Left lung (tissue), 10 donors: Measurements from ENCODE around the gene ANKS1A. TPM values are rescaled to one million over a fixed set of nuclear protein-coding genes. Genes with fewer than 3 reads are reported as not detected.

Experiments used
- ATAC-seq: fragments of 200-7000 bp; cut with Tn5 transposase; one replicate; pipeline ENCODE4 v1.9.1; 2020; ENCODE audit warnings: moderate library complexity
- DNase-seq, 4 donors: peaks; one replicate each; pipeline ENCODE4 v3.0.0-alpha.2; 2013 to 2020
- H3K27ac ChIP-seq, 2 donors: fragments of 200-600 bp; sonication (generic) in 1 of 2; one replicate each; pipeline versions ENCODE4 v1.5.0 to v1.8.0; 2020 to 2021
- H3K27me3 ChIP-seq, 2 donors: fragments of 200-600 bp; sonication (generic) in 1 of 2; one replicate each; pipeline versions ENCODE4 v1.5.0 to v1.8.0; 2020 to 2021
- H3K36me3 ChIP-seq, 2 donors: fragments of 200-600 bp; sonication (generic) in 1 of 2; one replicate each; pipeline versions ENCODE4 v1.5.0 to v1.8.0; 2020 to 2021
- H3K4me1 ChIP-seq, 2 donors: fragments of 200-600 bp; one replicate each; pipeline ENCODE4 v1.8.0; 2021
- H3K4me3 ChIP-seq, 2 donors: fragments of 200-600 bp; sonication (generic) in 1 of 2; one replicate each; pipeline versions ENCODE4 v1.5.0 to v1.8.0; 2020 to 2021; ENCODE audit warnings: mild to moderate bottlenecking in 1 of 2
- H3K9me3 ChIP-seq, 2 donors: fragments of 200-600 bp; sonication (generic) in 1 of 2; one replicate each; pipeline versions ENCODE4 v1.5.0 to v1.8.0; 2020 to 2021
- intact Hi-C, 2 donors: fragments of 100-400 bp; cut with DNase I; formaldehyde crosslinking; loops; one replicate each; pipeline versions ENCODE4 v1.11.2 to v1.14.2; 2022
- polyA plus RNA-seq, 6 donors: library from polyadenylated mRNA; unstranded; fragments of 120-200 nt; gene quantifications; one replicate each; pipeline ENCODE4 v1.2.1, GENCODE V29; 2013; ENCODE audit not compliant: insufficient read length in 6 of 6
- total RNA-seq, 2 donors: library from RNA; stranded (reverse); fragmentation: NEBNext Ultra II Directional; extraction: Animal tissue kit (Norgen Biotek cat#: 25700); gene quantifications; one replicate each; pipeline ENCODE4 v1.2.1, GENCODE V29; 2021
- TF ChIP-seq, protein P1 (sequence below), 2 donors: fragments of 200-600 bp; sonication (generic) in 1 of 2; IDR thresholded peaks; one replicate each; pipeline versions ENCODE4 v1.5.0 to v1.8.0; 2021; ENCODE audit warnings: antibody characterized with exemption in 2 of 2
- donor health status: DM: no; HTN: yes; CAD: no.
- donor health status: DM: no; HTN: no; CAD: no.

Gene ANKS1A
- total and polyA plus RNA-seq, 8 donors: 23.0 to 45.4 (median 26.4) TPM

DNA sequence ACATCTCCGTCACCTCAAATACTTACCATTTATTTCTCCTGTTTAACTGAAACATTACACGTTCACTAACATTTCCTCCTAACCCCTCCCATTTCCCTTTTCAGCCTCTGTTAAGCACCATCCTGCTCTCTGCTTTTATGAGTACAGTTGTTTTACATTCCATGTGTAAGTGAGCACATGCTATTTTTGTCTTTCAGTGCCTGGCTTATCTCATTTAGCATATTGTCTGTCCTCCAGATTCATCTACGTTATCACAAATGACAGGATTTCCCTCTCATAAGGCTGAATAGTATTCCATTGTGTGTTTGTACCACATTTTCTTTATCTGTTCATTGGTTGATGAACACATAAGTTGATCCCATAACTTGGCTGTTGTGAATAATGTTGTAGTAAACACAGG, 23.9 kb upstream of the ANKS1A start:
- Histone ChIP-seq H3K36me3 (peaks cover 0 to 72% of the 10 kb centered on the region in 2 donors), H3K9me3 (no peaks in the 10 kb centered on the region), H3K4me1 (no peaks in the 10 kb centered on the region), H3K27me3 (no peaks in the 10 kb centered on the region), H3K4me3 (no peak overlapping the region), H3K27ac (peak overlapping the region in 1 of 2 donors; percentile 42)
- intact Hi-C loops: no loop called here
- ATAC-seq (peak; percentile 33), DNase-seq (peak in 1 of 4 donors; percentile 16)
- TF ChIP-seq, protein P1, sequence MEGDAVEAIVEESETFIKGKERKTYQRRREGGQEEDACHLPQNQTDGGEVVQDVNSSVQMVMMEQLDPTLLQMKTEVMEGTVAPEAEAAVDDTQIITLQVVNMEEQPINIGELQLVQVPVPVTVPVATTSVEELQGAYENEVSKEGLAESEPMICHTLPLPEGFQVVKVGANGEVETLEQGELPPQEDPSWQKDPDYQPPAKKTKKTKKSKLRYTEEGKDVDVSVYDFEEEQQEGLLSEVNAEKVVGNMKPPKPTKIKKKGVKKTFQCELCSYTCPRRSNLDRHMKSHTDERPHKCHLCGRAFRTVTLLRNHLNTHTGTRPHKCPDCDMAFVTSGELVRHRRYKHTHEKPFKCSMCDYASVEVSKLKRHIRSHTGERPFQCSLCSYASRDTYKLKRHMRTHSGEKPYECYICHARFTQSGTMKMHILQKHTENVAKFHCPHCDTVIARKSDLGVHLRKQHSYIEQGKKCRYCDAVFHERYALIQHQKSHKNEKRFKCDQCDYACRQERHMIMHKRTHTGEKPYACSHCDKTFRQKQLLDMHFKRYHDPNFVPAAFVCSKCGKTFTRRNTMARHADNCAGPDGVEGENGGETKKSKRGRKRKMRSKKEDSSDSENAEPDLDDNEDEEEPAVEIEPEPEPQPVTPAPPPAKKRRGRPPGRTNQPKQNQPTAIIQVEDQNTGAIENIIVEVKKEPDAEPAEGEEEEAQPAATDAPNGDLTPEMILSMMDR (IDR thresholded peaks at IDR 0.05): no peak

DNA sequence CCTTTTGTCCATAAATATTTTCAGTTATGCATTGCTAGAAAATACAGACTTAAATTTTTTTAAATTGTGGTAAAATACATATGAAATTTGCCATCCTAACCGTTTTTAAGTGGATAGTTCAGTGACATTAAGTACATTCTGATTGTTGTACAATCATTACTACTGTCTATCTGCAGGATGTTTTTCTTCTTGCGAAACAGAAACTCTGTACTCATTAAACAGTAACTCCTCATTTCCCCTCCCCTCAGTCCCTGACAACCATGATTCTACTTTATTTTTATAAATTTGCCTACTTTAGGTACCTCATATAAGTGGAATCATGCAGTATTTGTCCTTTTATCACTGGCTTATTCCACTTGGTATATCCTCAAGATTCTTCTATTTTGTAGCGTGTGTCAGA, 22.5 kb upstream of the ANKS1A start:
- TF ChIP-seq, protein P1 (IDR thresholded peaks at IDR 0.05): no peak
- Histone ChIP-seq H3K4me1 (no peaks in the 10 kb centered on the region), H3K27me3 (no peaks in the 10 kb centered on the region), H3K27ac (no peak overlapping the region), H3K4me3 (no peak overlapping the region), H3K36me3 (peaks cover 0 to 72% of the 10 kb centered on the region in 2 donors), H3K9me3 (no peaks in the 10 kb centered on the region)
- intact Hi-C loops: no loop called here
- no peak for DNase-seq
- ATAC-seq: no peak

DNA sequence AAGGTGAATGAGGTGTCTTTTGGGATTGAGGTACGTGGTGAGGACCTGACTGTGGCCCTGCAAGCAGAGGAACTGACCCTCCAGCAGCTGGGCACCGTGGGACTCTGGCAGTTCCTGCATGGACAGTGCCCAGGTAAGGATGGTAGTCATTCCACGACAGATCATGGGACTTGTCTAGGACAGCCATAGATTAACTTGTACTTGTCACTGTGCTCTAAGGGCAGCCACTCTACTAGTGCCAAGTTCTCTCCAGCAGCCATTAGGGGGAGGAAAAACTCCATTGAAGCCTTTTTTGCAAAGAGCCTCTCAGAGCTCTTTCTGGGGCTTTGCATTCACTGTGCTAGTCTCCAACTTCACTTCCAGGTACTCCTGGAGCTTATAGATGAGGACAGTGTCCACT, 21.6 kb upstream of the ANKS1A start:
- ATAC-seq (no peak), DNase-seq (no peak)
- Histone ChIP-seq H3K27me3 (no peaks in the 10 kb centered on the region), H3K9me3 (no peaks in the 10 kb centered on the region), H3K27ac (no peak overlapping the region), H3K36me3 (peaks cover 0 to 75% of the 10 kb centered on the region in 2 donors), H3K4me1 (no peaks in the 10 kb centered on the region), H3K4me3 (no peak overlapping the region)
- TF ChIP-seq, protein P1 (IDR thresholded peaks at IDR 0.05): no peak
- intact Hi-C loops: no loop called here

DNA sequence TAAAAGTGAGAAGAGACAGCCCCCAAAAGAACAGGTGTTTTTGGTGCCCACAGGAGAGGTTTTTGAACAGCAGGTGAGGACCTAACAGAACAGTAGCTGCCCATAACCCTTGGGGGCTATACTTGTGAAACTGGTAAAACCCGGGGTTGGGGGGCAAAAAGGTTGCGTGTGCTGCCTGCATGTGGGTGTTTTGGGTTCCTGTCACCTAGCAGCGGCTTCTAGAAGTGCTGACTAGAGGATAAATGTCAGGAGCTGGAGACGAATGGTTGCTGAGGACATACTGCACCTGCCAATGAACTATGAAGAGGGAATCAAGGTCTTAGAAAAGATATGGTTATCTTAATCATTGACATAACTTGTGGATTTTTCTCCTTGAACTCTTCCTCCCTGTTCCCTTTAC, 17.2 kb upstream of the ANKS1A start:
- TF ChIP-seq, protein P1 (IDR thresholded peaks at IDR 0.05): no peak
- intact Hi-C loops: no loop called here
- Histone ChIP-seq H3K36me3 (peaks cover 0 to 94% of the 10 kb centered on the region in 2 donors), H3K27ac (no peak overlapping the region), H3K9me3 (no peaks in the 10 kb centered on the region), H3K4me3 (no peak overlapping the region), H3K4me1 (no peaks in the 10 kb centered on the region), H3K27me3 (no peaks in the 10 kb centered on the region)
- DNase-seq: no peak
- ATAC-seq: no peak

DNA sequence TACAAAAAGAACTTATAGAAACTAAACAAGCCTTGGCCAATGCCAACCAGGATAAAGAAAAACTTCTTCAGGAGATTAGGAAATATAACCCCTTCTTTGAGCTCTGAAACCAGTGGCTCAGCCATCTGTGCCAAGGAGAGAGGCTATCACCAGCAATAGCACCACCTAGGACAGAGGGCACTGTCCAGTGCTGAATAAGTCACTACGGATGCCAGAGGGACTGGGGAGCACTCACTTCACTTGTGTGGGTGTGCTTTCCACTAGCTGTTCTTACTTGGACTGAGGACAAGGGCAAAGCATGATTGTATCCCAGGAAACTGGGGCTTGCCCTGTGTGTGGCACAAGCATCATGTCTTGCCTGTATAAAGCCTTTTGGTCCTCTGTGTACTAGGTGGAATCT, 16.7 kb upstream of the ANKS1A start:
- TF ChIP-seq, protein P1 (IDR thresholded peaks at IDR 0.05): no peak
- no peaks in the 10 kb centered on the region for H3K27me3 ChIP-seq
- no peak for DNase-seq
- no peak for ATAC-seq
- H3K36me3 ChIP-seq: peaks cover 0 to 96% of the 10 kb centered on the region in 2 donors
- no peak overlapping the region for H3K27ac ChIP-seq
- H3K9me3 ChIP-seq: no peaks in the 10 kb centered on the region
- H3K4me3 ChIP-seq: no peak overlapping the region
- no peaks in the 10 kb centered on the region for H3K4me1 ChIP-seq
- intact Hi-C loops: no loop called here
